ENCODE results near the gene TBC1D21.

Gene TBC1D21, protein sequence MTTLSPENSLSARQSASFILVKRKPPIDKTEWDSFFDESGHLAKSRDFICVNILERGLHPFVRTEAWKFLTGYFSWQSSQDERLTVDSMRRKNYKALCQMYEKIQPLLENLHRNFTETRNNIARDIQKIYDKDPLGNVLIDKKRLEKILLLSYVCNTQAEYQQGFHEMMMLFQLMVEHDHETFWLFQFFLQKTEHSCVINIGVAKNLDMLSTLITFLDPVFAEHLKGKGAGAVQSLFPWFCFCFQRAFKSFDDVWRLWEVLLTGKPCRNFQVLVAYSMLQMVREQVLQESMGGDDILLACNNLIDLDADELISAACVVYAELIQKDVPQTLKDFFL

DNA sequence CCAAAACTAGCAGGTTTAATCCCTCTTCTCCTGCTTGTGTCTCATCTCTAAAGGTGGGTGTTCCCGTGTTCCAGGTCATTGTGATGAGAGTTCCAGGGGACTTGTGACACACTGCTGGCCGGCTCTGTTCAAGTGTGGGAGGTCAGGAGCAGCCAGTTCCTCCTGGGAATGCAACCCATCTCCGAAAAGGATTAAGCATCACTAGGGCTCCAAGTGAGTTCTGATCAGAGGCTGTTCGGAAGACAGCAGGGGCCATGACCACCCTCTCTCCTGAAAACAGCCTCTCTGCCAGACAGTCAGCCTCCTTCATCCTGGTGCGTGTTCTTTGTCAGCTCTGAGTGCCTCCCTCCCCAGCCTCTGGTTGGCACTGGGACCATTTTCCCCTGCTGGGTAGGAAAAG, at the start of gene TBC1D21:
Gene TBC1D21 (plus strand): TSS at position 109 of the 400 bp plus-strand sequence. CDS start 146 bp downstream, at position 255.
- DNase-seq = no peak

DNA sequence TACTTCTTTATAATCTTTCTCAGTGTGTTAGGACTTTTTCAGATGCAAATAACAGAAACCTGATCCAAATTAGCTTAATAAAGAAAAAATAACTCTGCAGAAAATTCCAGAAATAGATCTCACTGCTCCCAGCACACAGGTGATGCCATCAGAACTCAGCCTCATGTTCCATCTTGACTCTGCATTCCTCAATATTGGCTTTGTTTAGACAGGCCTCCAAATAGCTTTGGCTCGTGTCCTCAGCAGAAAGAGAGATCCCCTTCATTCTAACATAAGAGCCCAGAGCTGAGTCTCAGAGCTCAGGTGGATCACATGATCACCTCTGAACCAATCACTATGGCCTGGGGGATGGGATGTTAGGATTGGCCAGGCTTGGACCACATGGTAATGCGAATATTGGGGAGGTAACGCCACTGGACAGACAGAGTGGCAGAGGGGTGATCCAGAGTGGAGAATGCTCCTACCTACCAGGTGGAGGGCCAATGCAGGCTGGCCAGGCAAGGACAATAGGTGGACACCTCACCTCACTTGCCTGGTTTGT, 46.6 kb upstream of the TBC1D21 start:
- no peak for DNase-seq

DNA sequence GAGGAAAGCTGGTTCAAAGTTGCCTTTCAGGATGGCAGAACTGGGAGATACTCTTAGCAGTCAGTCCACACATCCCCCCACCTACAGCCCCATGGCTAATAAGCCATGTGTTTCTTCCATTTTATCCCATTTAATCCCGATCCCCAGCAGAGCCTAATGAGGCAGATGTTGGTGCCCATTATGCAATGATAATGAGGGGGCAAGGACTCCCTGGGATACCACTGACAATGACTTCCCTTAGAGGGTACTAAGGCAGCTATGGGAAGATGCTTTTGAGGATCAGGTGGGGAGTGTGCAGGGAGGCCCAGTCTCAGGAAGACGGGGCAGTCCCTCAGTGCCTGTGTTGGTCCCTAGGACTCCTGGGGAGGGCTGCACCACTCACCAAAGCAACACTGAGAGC, 43.8 kb upstream of the TBC1D21 start:
- DNase-seq = no peak

DNA sequence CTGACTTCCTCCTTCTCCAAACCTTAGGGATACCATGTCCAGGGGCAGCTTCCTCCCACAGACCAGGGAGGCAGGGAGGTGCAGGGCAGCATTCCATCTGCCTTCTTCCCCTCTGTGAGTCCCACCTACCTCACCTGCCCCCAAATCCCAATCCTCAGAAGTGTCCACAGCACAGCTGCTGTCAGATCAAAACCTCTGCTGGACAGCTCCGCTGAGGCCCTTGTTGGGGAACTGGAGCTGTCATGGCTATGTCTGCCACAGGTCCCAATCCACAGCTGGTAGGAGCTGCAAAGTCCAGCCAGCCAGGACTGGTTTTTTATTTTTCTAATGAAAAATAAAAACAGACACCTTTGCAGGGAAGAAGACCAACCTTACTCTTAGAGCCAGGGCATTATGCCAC, 40.7 kb upstream of the TBC1D21 start:
- DNase-seq = no peak

DNA sequence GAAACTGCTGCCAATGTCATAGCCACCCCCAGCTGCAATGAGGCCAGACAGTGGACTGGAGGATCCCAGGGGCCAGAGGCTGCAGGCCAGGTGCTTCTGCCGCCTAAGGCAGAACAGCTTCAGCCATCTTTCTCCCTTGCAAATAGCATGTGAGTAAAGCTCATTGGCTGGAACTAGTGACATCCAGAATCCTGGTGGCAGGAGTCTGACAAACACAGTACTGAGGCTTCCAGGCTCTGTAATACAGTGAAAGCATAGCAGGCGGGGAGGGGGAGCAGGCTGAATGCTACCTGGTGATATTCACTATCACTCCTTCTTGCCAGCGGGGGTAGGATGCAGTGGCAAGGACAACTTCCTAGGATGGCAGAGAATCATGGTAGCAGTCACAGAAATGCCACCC, 36.5 kb upstream of the TBC1D21 start:
- no peak for DNase-seq

DNA sequence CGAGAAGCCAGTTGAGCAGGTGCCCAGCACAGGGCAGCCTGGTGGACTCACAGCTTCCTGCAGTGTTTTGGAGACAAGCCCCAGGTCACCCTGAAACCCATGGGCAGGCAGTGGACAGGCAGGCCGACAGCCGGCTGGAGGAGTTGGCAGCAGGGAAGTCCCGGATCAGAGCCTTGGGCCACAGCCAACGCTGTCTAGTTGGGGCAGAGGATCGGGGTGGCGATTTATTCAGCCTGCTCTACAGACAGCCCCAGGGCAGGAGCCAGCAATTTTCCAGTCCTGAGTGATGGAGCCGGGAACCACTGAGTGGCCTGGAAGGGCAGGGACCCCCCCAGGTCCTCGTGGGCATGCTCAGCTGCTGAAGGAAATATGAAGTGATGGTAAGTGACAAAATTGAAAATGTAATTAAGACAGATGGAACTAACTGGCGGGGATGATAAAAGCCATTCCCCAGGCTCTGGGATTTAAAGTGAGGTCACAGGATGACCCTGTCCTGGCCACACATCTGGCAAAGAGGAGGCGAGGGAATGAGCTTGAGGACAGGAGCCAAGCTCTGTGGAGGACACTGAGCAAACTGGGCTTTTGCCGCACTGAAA, 34.4 kb upstream of the TBC1D21 start:
- DNase-seq = no peak

DNA sequence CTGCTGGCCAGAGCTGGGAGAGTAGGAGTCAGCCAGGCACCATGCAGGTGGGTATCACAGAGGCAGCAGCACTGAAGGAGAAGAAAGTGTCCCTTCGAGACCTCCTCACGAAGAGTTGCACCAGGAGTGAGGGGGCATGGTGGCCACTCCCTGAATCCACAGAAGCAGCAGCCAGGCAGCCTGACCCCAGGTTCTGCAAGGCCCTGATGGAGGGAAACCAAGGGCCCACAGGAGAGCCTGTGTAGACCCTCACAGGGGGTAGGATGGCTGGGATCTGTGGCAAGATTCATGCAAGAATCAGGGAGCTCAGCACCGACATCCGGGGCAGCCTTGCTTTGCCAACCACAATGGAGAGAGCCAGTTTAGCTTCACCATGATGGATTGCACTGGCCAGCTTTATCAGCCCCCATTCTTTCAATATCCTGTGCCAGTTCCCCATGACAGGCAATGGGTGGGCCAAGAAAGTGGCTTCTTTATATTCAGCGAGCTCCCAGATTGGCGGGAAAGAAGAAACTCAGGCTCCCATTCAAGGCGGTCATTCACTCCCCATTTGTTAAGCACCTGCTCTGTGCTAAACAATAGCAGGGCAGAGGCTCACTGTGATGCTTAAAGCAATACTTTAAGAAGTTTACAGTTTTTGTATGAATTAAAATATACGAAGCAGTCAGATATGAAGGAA, 33.5 kb upstream of the TBC1D21 start:
- DNase-seq = no peak

DNA sequence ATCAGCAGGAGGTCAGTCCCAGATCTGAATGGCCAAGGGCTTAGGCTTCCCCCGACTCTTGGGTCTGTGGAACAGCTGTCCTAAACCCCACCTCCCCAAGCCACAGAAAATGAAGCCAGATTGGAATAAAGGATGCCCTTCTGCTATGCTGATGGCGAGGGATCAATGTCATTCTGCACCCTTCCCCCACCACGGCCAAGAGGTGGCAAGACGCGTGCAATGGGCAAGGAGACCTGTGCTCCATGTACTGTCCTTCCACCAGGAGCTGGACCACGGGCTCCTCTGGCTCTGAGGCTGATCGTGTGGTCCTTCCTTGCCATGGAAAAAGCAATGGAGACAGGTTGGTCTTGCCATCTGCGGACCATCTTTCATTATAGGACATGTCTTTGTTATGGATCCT, 32.6 kb upstream of the TBC1D21 start:
- no peak for DNase-seq

DNA sequence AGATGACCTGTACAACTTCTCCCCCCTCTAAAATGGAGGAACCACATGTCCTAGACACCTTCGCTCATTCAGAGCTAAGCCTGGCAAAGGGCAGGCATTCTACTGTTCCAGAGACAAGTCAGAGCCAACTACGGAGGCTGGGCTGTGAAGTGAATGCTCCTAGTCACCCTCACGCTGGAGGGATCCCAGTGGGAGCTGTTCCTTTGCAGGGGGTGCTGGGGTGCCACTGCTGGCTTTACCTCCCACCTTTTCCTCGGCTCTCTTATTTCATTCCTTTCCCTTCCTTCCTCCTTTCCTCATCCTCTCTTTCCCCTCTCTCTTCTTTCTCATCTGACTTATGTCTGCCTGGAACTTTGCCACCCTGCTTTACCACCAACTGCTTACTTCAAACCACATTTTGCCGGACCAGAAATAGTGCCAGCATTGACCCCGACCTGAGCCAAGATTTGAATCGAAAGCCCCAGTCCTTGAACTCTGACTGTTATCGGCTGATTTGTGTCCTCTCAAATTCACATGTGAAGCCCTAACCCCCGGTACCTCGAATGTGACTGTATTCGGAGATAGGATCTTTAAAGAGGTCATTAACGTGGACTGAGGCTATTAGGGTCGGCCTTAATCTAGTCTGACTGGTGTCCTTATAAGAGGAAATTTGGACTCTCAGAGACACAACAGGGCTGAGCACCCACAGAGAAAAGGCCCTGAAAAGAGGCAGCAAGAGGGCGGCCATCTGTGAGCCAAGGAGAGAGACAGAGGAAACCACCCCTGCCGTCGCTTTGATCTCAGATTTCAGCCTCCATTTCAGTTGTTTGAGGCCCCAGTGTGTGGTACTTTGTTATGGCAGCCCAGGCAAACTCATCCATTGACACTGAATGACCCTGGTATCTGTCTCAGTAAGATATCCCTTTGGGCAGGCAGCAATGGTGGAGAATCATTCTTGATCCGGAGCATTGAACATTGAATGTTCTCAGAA, 31.3 kb upstream of the TBC1D21 start:
- no peak for DNase-seq

DNA sequence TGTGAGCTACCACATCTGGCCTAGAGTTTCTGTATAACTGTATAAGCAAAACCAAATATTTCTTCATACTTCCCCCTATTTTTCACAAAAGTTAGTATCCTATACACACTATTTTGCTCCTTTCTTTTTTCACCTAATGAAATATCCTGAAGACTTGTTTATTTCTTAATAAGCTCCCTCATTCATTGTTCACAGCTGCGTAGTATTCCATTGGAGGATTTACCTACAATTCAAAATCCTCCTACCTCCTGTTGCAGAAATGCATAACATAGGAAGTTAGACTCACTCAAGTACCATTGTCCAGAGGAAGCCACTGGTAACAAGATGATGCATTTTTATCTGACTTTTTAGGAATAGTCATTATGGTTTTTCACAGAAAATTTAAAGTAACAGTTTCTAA, 29.6 kb upstream of the TBC1D21 start:
- no peak for DNase-seq

DNA sequence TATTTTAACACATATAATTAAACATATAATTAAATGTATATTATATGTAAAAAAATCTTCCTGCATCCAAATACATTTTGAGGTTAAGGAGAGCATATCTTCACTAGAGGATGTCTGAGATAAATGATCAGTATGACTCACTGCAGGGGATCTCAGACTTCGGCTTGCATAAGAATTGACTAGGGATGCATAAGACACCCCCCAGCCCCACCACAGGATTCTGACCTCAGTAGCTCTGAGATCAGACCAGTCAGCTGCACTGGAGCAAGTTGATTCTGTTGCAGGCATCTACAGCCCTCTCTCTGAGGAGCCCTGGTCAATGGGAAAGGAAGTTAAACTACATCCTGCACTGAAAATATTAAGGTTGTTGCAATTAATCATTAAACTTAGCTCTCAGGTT, 29.0 kb upstream of the TBC1D21 start:
- DNase-seq = no peak

DNA sequence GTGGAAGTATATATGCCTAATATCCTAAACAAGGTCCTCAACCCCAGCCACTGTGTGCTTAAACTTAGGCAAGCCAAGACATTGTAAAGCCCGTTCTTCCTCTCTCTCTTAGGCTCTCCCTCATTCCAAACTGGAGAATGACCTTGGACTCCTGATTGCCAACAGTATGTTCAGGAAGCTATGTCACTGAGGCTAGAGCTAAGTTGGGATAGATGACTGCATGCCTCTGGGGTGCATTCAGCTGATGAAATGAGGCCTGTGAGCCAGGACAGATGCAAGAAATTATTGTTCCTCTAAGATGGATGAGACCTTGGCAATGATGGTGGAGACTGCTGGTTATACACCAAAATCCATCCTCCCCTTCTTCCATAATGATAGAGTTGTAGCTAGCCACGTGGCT, 27.9 kb upstream of the TBC1D21 start:
- no peak for DNase-seq

DNA sequence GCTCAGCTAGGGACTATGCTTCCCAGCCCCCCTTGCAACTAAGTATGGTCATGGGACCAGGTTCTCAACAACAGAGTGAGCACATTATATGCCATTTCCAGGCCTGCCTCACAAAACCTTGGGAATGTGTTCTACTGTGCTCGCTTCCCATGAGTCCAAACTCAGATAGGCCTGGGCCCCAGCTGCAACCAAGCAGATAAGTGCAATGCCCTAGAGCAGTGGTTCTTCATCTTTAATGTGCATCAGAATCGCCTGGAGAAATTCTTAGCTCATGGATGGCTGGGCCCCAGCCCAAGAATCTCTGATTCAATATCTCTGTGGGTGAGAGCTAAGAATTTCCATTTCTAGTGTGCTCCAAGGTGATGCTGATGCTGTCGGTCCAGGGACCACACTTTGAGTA, 27.5 kb upstream of the TBC1D21 start:
- no peak for DNase-seq

DNA sequence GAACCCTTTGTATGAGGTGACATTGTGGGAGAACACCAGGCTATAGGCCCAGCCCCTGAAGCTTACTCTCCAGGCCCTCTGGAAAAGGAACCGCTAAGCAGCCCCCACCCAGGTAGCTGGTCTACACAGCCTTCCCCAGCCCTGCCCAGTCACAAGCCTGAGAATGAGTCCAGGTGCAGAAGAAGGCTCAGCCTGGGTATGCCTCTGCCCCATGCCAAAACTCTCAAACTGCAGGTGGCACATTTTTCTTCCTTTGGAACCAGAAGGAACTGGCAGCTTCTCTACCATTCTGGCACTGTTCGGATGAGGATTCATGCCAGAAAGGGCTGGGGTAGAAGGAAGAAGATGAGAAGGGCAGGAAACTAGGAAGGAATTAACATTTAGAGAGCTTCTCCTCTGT, 23.7 kb upstream of the TBC1D21 start:
- DNase-seq = no peak

DNA sequence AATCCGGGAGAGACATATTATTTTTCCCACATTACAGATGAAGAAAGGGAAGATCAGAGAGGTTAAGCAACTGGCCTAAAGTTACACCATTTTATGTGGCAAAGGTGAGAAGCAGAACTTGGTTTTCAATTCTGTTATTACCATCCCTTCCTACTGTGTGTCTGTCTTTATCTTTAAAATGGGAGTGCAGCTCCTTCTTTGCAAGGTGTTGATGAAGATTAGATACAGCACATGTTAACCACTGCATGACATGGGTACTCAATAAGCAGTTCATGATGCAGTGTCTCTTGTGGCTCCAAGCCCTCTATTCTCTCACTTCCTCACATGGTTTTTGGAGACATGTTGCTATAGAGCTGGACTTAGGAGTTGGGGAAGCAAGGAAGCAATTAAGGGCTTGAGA, 23.1 kb upstream of the TBC1D21 start:
- DNase-seq = no peak

DNA sequence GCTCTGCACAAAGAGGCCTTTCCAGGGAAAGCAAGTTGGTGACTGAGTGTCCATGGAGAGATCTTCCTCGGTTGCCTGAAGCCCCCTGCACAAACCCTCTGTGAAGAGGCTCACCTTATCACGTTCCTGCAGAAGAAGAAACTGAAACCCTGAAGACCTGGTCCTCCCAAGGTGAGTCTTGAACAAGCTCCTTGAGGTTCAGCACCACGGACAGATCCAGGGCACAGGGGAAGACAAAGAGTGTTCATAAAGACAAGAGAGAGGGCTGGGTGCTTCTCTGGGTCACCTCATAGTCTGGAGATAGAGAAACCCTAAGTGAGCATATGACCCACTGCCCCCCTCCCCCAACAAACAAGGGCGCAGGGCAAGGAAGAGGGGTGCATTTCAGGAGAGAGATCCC, 21.7 kb upstream of the TBC1D21 start:
- DNase-seq = no peak

DNA sequence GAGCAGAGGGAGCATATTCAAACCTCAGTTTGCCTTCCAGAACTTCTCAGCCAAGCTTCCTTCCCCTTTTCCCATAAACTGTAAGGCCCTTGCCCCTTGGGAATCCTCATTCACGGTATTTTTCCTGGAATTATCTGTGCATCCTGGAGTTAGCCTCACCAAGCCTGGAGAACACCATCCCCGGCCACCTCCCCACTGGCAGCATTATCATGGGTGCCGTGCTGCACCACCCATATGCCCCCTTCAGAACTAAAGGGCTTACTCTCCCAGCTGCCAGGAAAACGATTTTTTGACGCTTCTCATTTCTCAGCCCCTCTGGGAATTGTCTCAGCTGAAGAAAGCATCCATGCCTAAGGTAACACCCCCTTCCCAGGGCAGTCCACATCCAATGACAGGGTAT, 20.9 kb upstream of the TBC1D21 start:
- DNase-seq = no peak

DNA sequence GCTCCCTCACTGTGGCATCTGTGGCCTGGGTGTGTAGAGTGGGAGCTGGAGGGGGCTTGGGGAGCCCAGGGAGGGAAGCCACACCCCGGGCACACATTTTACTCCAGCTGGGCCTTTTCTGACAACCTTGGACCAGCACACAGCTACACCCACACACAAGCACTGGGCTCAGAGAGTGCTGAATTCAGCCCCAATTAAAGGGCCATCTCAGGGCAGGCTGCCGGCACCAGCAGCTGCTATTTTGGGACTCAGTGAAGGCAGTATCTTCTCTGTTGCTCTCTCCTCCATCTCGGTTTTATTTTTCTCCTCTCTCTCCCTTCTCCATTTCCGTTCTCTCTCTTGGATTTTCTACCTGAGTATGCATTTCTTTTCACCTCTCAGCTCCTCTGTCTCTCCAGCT, 19.1 kb upstream of the TBC1D21 start:
- DNase-seq = no peak

DNA sequence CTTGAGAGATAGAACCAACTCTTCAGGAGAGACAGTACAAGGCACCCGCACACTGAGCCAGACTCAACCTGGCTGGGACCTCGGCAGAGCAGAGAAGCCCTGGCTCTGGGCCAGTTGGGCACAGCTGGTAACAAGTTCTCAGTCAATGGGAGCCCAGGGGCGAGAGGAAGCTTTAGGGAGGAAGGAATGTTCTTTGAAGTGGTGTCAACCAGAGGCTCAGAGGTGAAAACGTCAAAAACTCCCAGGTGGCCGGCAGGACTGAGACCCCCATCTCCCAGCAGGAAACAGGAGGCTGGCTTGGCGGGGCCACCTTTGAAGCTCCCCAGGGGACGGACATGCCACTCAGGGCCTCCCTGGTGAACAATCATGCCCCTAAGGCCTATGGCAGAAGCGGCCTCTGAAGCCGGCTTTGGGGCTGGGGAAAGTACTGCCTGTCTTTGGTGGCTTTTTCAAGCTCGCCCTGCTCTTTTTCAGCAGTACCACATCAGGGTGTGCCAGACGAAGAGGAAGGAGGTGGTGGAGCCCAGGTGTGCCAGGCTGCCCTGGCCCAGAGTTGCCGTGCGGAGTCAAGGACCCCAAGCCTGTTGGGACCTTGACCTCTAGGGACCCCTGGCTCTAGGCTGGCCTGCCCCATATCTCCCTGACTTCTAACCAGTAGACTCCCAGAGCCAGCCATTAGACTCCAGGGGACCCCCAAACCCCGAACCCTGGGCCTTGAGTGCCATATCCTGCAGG, 16.7 kb upstream of the TBC1D21 start:
- DNase-seq = peak; percentile 57

DNA sequence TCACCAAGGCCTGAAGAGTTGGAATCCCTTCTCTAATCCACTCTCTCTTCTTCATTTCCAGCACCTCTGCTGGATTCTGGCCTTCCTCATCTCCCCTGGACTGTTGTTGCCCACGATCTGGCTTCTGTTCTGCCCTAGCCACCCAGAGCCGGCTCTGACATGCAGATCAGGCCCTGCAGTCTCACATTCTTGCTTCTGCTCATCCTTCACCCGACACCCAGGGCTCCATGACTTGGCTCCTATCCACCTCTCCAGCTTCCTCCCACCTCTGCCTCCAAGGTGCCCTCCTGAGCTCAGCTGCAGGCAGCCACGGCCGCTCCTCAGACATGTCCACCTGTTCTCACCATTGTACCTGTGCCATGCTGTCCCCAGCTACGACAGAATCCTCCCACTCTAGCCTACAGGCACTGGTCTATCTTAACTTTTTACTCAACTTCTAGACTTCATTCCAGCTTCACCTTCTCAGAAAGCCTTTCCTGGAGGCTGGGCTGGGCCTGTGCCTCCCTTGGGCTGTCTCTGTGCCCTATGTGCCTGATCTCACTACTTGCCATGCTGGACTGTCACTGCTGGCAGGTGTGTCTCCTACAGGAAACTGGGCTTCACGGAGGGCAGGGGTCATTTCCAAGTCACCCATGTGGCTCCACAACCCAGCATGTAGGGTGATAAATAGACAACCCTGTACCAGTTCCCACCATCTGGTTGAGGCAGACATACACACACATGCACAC, 16.0 kb upstream of the TBC1D21 start:
- DNase-seq = no peak

DNA sequence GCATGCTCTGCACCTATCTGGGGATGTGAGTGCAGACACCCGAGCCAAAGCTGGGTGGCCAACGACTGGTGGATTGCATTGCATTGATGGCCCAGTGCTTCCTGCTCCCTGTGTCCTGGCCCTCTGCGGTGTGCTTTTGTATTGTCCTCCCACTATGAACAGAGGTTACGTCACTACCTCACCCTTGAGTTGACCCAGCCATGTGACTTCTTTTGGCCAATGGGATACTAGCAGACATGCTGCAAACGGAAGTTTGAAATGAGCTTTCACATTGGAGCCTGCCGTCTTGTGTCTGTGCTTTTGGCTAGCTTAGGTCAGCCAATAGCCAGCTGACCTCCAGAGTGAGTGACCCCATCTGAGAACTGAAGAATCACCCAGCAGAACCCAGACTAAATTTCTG, 15.3 kb upstream of the TBC1D21 start:
- no peak for DNase-seq
